ENCODE data around the gene NDRG2. TPM values are rescaled to one million over a fixed set of nuclear protein-coding genes. Genes with fewer than 3 reads are reported as not detected.

NDRG2 gene
- total RNA-seq, 1 donor from 2014 or later: 11.8 TPM

Small RNA genes lying within 50 kb of the gene (microRNA-seq; reads per million reads assigned to microRNA genes)
- not detected for gene MIR6717

Other genes with a start within 250 kb of the NDRG2 start
- 0.29 TPM in 1 of 2 replicates, not detected in the other for gene RNASE6, start 243.8 kb downstream of the NDRG2 start, total RNA-seq
- 4.7 and 5.3 TPM in 2 replicates for gene RNASE1, start 222.2 kb downstream of the NDRG2 start, total RNA-seq
- gene RNASE3, start 133.7 kb downstream of the NDRG2 start, total RNA-seq: not detected in 2 replicates
- not detected in 2 replicates for gene RNASE2, start 69.6 kb downstream of the NDRG2 start, total RNA-seq
- 45.1 and 49.0 TPM in 2 replicates for gene METTL17, start 35.1 kb downstream of the NDRG2 start, total RNA-seq
- 0.30 TPM in 1 of 2 replicates, not detected in the other for gene SLC39A2, start 25.8 kb downstream of the NDRG2 start, total RNA-seq
- not detected in 2 replicates for gene TPPP2, start 5.2 kb upstream of the NDRG2 start, total RNA-seq
- not detected in 2 replicates for gene RNASE13, start 9.7 kb upstream of the NDRG2 start, total RNA-seq
- 0.19 TPM in 1 of 2 replicates, not detected in the other for gene RNASE7, start 17.3 kb upstream of the NDRG2 start, total RNA-seq
- not detected in 2 replicates for gene RNASE8, start 32.8 kb upstream of the NDRG2 start, total RNA-seq
- 99.9 and 129 TPM in 2 replicates for gene ARHGEF40, start 45.2 kb upstream of the NDRG2 start, total RNA-seq
- 24.2 and 31.9 TPM in 2 replicates for gene ZNF219, start 73.6 kb upstream of the NDRG2 start, total RNA-seq
- 1.4 and 2.2 TPM in 2 replicates for gene TMEM253, start 76.0 kb upstream of the NDRG2 start, total RNA-seq
- not detected in 2 replicates for gene OR5AU1, start 131.0 kb upstream of the NDRG2 start, total RNA-seq
- 525 and 536 TPM in 2 replicates for gene HNRNPC, start 244.4 kb upstream of the NDRG2 start, total RNA-seq